ENCODE results near the gene CDK8.
"Not testable (repeated sequence)": the region's sequence is repeated elsewhere in the genome, so short reads cannot be mapped to it uniquely, and the experiment has no call there.

The CDK8 gene

GRCh38 chr13:26272621-26273020, 18.7 kb downstream of the CDK8 start:
- Histone ChIP-seq H3K27me3 (replicated peaks; ENCODE audit: control insufficient read depth, insufficient read depth, low read length, poor library complexity, severe bottlenecking) (no peaks in the 10 kb centered on the region), H3K4me3 (ENCODE audit: insufficient read depth, low read depth, low read length, poor library complexity, severe bottlenecking) (no peak overlapping the region), H3K9me3 (ENCODE audit: control insufficient read depth, low read length) (no peaks in the 10 kb centered on the region), H3K4me1 (ENCODE audit: control insufficient read depth, insufficient read depth, low read length, poor library complexity, severe bottlenecking) (no peaks in the 10 kb centered on the region), H3K27ac (ENCODE audit: insufficient read depth, low read length, poor library complexity, severe bottlenecking) (no peak overlapping the region), H3K36me3 (ENCODE audit: control insufficient read depth, insufficient read depth, low read length) (no peaks in the 10 kb centered on the region)
- no peak for DNase-seq

GRCh38 chr13:26280295-26280694, 26.4 kb downstream of the CDK8 start:
- no peaks in the 10 kb centered on the region for H3K36me3 ChIP-seq (ENCODE audit: control insufficient read depth, insufficient read depth, low read length)
- H3K4me1 ChIP-seq (ENCODE audit: control insufficient read depth, insufficient read depth, low read length, poor library complexity, severe bottlenecking): no peaks in the 10 kb centered on the region
- H3K4me3 ChIP-seq (ENCODE audit: insufficient read depth, low read depth, low read length, poor library complexity, severe bottlenecking): no peak overlapping the region
- no peak overlapping the region for H3K27ac ChIP-seq (ENCODE audit: insufficient read depth, low read length, poor library complexity, severe bottlenecking)
- no peak for DNase-seq
- H3K9me3 ChIP-seq (ENCODE audit: control insufficient read depth, low read length): no peaks in the 10 kb centered on the region
- H3K27me3 ChIP-seq (replicated peaks; ENCODE audit: control insufficient read depth, insufficient read depth, low read length, poor library complexity, severe bottlenecking): no peaks in the 10 kb centered on the region

- Histone ChIP-seq H3K27ac (ENCODE audit: insufficient read depth, low read length, poor library complexity, severe bottlenecking) (no peak overlapping the region), H3K4me3 (ENCODE audit: insufficient read depth, low read depth, low read length, poor library complexity, severe bottlenecking) (no peak overlapping the region), H3K27me3 (replicated peaks; ENCODE audit: control insufficient read depth, insufficient read depth, low read length, poor library complexity, severe bottlenecking) (no peaks in the 10 kb centered on the region), H3K36me3 (ENCODE audit: control insufficient read depth, insufficient read depth, low read length) (no peaks in the 10 kb centered on the region), H3K4me1 (ENCODE audit: control insufficient read depth, insufficient read depth, low read length, poor library complexity, severe bottlenecking) (no peaks in the 10 kb centered on the region), H3K9me3 (ENCODE audit: control insufficient read depth, low read length) (no peaks in the 10 kb centered on the region)
- no peak for DNase-seq
Observed at GRCh38 chr13:26280822-26281221, 26.9 kb downstream of the CDK8 start.

GRCh38 chr13:26285911-26286310, 32.0 kb downstream of the CDK8 start:
- not testable (repeated sequence) for H3K36me3 ChIP-seq (ENCODE audit: control insufficient read depth, insufficient read depth, low read length); H3K27ac ChIP-seq (ENCODE audit: insufficient read depth, low read length, poor library complexity, severe bottlenecking); H3K4me3 ChIP-seq (ENCODE audit: insufficient read depth, low read depth, low read length, poor library complexity, severe bottlenecking); H3K4me1 ChIP-seq (ENCODE audit: control insufficient read depth, insufficient read depth, low read length, poor library complexity, severe bottlenecking); H3K27me3 ChIP-seq (replicated peaks; ENCODE audit: control insufficient read depth, insufficient read depth, low read length, poor library complexity, severe bottlenecking); DNase-seq; H3K9me3 ChIP-seq (ENCODE audit: control insufficient read depth, low read length)

- DNase-seq; H3K27ac ChIP-seq (ENCODE audit: insufficient read depth, low read length, poor library complexity, severe bottlenecking); H3K4me3 ChIP-seq (ENCODE audit: insufficient read depth, low read depth, low read length, poor library complexity, severe bottlenecking); H3K9me3 ChIP-seq (ENCODE audit: control insufficient read depth, low read length); H3K36me3 ChIP-seq (ENCODE audit: control insufficient read depth, insufficient read depth, low read length); H3K4me1 ChIP-seq (ENCODE audit: control insufficient read depth, insufficient read depth, low read length, poor library complexity, severe bottlenecking); H3K27me3 ChIP-seq (replicated peaks; ENCODE audit: control insufficient read depth, insufficient read depth, low read length, poor library complexity, severe bottlenecking): not testable (repeated sequence)
Observed at GRCh38 chr13:26288838-26289237, 34.9 kb downstream of the CDK8 start.

GRCh38 chr13:26295812-26296211, 41.9 kb downstream of the CDK8 start:
- no peak for DNase-seq
- Histone ChIP-seq H3K27ac (ENCODE audit: insufficient read depth, low read length, poor library complexity, severe bottlenecking) (no peak overlapping the region), H3K4me3 (ENCODE audit: insufficient read depth, low read depth, low read length, poor library complexity, severe bottlenecking) (no peak overlapping the region), H3K27me3 (replicated peaks; ENCODE audit: control insufficient read depth, insufficient read depth, low read length, poor library complexity, severe bottlenecking) (no peaks in the 10 kb centered on the region), H3K9me3 (ENCODE audit: control insufficient read depth, low read length) (no peaks in the 10 kb centered on the region), H3K4me1 (ENCODE audit: control insufficient read depth, insufficient read depth, low read length, poor library complexity, severe bottlenecking) (no peaks in the 10 kb centered on the region), H3K36me3 (ENCODE audit: control insufficient read depth, insufficient read depth, low read length) (no peaks in the 10 kb centered on the region)

- Histone ChIP-seq H3K36me3 (ENCODE audit: control insufficient read depth, insufficient read depth, low read length) (no peaks in the 10 kb centered on the region), H3K27me3 (replicated peaks; ENCODE audit: control insufficient read depth, insufficient read depth, low read length, poor library complexity, severe bottlenecking) (no peaks in the 10 kb centered on the region), H3K4me1 (ENCODE audit: control insufficient read depth, insufficient read depth, low read length, poor library complexity, severe bottlenecking) (no peaks in the 10 kb centered on the region), H3K4me3 (ENCODE audit: insufficient read depth, low read depth, low read length, poor library complexity, severe bottlenecking) (no peak overlapping the region), H3K27ac (ENCODE audit: insufficient read depth, low read length, poor library complexity, severe bottlenecking) (no peak overlapping the region), H3K9me3 (ENCODE audit: control insufficient read depth, low read length) (no peaks in the 10 kb centered on the region)
- no peak for DNase-seq
Observed at GRCh38 chr13:26299168-26299750, 45.3 kb downstream of the CDK8 start.

GRCh38 chr13:26300140-26300539, 46.2 kb downstream of the CDK8 start:
- Histone ChIP-seq H3K27me3 (replicated peaks; ENCODE audit: control insufficient read depth, insufficient read depth, low read length, poor library complexity, severe bottlenecking) (no peaks in the 10 kb centered on the region), H3K36me3 (ENCODE audit: control insufficient read depth, insufficient read depth, low read length) (no peaks in the 10 kb centered on the region), H3K9me3 (ENCODE audit: control insufficient read depth, low read length) (no peaks in the 10 kb centered on the region), H3K4me3 (ENCODE audit: insufficient read depth, low read depth, low read length, poor library complexity, severe bottlenecking) (no peak overlapping the region), H3K27ac (ENCODE audit: insufficient read depth, low read length, poor library complexity, severe bottlenecking) (no peak overlapping the region), H3K4me1 (ENCODE audit: control insufficient read depth, insufficient read depth, low read length, poor library complexity, severe bottlenecking) (no peaks in the 10 kb centered on the region)
- DNase-seq: no peak

GRCh38 chr13:26305676-26306075, 51.7 kb downstream of the CDK8 start:
- Histone ChIP-seq H3K27ac (ENCODE audit: insufficient read depth, low read length, poor library complexity, severe bottlenecking) (no peak overlapping the region), H3K4me1 (ENCODE audit: control insufficient read depth, insufficient read depth, low read length, poor library complexity, severe bottlenecking) (no peaks in the 10 kb centered on the region), H3K4me3 (ENCODE audit: insufficient read depth, low read depth, low read length, poor library complexity, severe bottlenecking) (no peak overlapping the region), H3K27me3 (replicated peaks; ENCODE audit: control insufficient read depth, insufficient read depth, low read length, poor library complexity, severe bottlenecking) (no peaks in the 10 kb centered on the region), H3K36me3 (ENCODE audit: control insufficient read depth, insufficient read depth, low read length) (no peaks in the 10 kb centered on the region), H3K9me3 (ENCODE audit: control insufficient read depth, low read length) (no peaks in the 10 kb centered on the region)
- DNase-seq: no peak

- H3K4me3 ChIP-seq (ENCODE audit: insufficient read depth, low read depth, low read length, poor library complexity, severe bottlenecking): no peak overlapping the region
Observed at GRCh38 chr13:26307701-26308100, 53.8 kb downstream of the CDK8 start.

More at GRCh38 chr13:26307701-26308100, 53.8 kb downstream of the CDK8 start:
- H3K36me3 ChIP-seq (ENCODE audit: control insufficient read depth, insufficient read depth, low read length): no peaks in the 10 kb centered on the region
- DNase-seq: no peak
- H3K27ac ChIP-seq (ENCODE audit: insufficient read depth, low read length, poor library complexity, severe bottlenecking): no peak overlapping the region
- H3K27me3 ChIP-seq (replicated peaks; ENCODE audit: control insufficient read depth, insufficient read depth, low read length, poor library complexity, severe bottlenecking): no peaks in the 10 kb centered on the region
- no peaks in the 10 kb centered on the region for H3K9me3 ChIP-seq (ENCODE audit: control insufficient read depth, low read length)
- H3K4me1 ChIP-seq (ENCODE audit: control insufficient read depth, insufficient read depth, low read length, poor library complexity, severe bottlenecking): no peaks in the 10 kb centered on the region
